Activated CD4-positive, alpha-beta memory T cell treated with anti-CD3 and anti-CD28 coated beads, Interleukin-2, amount 10 ng/mL, durations not matched to agents 7 days and 5 days (primary cell): ENCODE results near the gene KSR2. TPM values are rescaled to one million over a fixed set of nuclear protein-coding genes. Genes with fewer than 3 reads are reported as not detected.

Experiments
- CTCF ChIA-PET: fragments of 350-600 bp; sonication (Branson Sonifier 250); formaldehyde crosslinking; loops from one replicate; lab custom pipeline; 2021; ENCODE audit warnings: antibody characterized with exemption, inconsistent platforms; lab: Charles Lee
- POLR2A ChIA-PET: fragments of 350-600 bp; sonication (Branson Sonifier 250); formaldehyde crosslinking; loops from one replicate; lab custom pipeline; 2021; ENCODE audit warnings: antibody characterized with exemption; lab: Charles Lee
- DNase-seq: peaks from one replicate; pipeline ENCODE4 v3.0.0-alpha.2; 2020
- H3K27ac Mint-ChIP-seq: one replicate; pipeline ENCODE4 v1.8.0; 2021; ENCODE audit warnings: mild to moderate bottlenecking, mixed read lengths
- H3K27me3 Mint-ChIP-seq: one replicate; pipeline ENCODE4 v1.8.0; 2021; ENCODE audit warnings: mixed read lengths
- H3K36me3 Mint-ChIP-seq: one replicate; pipeline ENCODE4 v1.8.0; 2021; ENCODE audit warnings: low read depth, mixed read lengths
- H3K4me1 Mint-ChIP-seq: one replicate; pipeline ENCODE4 v1.8.0; 2021; ENCODE audit warnings: mixed read lengths
- H3K4me3 Mint-ChIP-seq: one replicate; pipeline ENCODE4 v1.8.0; 2021; ENCODE audit warnings: mild to moderate bottlenecking, mixed read lengths
- H3K9me3 Mint-ChIP-seq: one replicate; pipeline ENCODE4 v1.8.0; 2021; ENCODE audit warnings: mixed read lengths
- total RNA-seq, 2 experiments: library from RNA; stranded (reverse); gene quantifications; one replicate each; pipeline ENCODE4 v1.2.3, GENCODE V29; 2021

The KSR2 gene
- total RNA-seq, 2 experiments from 2014 or later = not detected

- no peak for DNase-seq
- ChIA-PET CTCF (interaction anchor here (0.7 to 4.1 kb wide), 7 partner anchors 11 to 378 kb away, joined by 3 to 27 read pairs (median 5); no protein-coding TSS in a partner anchor), POLR2A (no interaction called here)
- Mint-ChIP-seq H3K36me3 (no peaks in the 10 kb centered on the region), H3K27me3 (no peaks in the 10 kb centered on the region), H3K4me3 (no peak overlapping the region), H3K4me1 (no peaks in the 10 kb centered on the region), H3K27ac (no peak overlapping the region), H3K9me3 (no peaks in the 10 kb centered on the region)
Observed at GRCh38 chr12:117589021-117589420, 379.8 kb downstream of the KSR2 start.

GRCh38 chr12:117587631-117588287, 381.0 kb downstream of the KSR2 start:
- Mint-ChIP-seq H3K9me3 (no peaks in the 10 kb centered on the region), H3K27me3 (peaks cover 4% of the 10 kb centered on the region), H3K36me3 (no peaks in the 10 kb centered on the region), H3K4me3 (no peak overlapping the region), H3K4me1 (no peaks in the 10 kb centered on the region), H3K27ac (no peak overlapping the region)
- POLR2A ChIA-PET = no interaction called here
- peak; percentile 47 for DNase-seq
- CTCF ChIA-PET = interaction anchor here (0.5 to 4.1 kb wide), 12 partner anchors 10 to 1129 kb away, joined by 3 to 27 read pairs (median 3); no protein-coding TSS in a partner anchor

GRCh38 chr12:117583677-117584225, 385.0 kb downstream of the KSR2 start:
- no peak for DNase-seq

GRCh38 chr12:117583092-117583491, 385.7 kb downstream of the KSR2 start:
- POLR2A ChIA-PET = no interaction called here
- no peaks in the 10 kb centered on the region for H3K36me3 Mint-ChIP-seq
- no peaks in the 10 kb centered on the region for H3K4me1 Mint-ChIP-seq
- peaks cover 4% of the 10 kb centered on the region for H3K27me3 Mint-ChIP-seq
- H3K27ac Mint-ChIP-seq = no peak overlapping the region
- no peak for DNase-seq
- no peak overlapping the region for H3K4me3 Mint-ChIP-seq
- no peaks in the 10 kb centered on the region for H3K9me3 Mint-ChIP-seq
- CTCF ChIA-PET = no interaction called here

More at GRCh38 chr12:117583677-117584225, 385.0 kb downstream of the KSR2 start:
- ChIA-PET CTCF (no interaction called here), POLR2A (no interaction called here)
- no peaks in the 10 kb centered on the region for H3K36me3 Mint-ChIP-seq
- H3K4me3 Mint-ChIP-seq = no peak overlapping the region
- no peak overlapping the region for H3K27ac Mint-ChIP-seq
- H3K9me3 Mint-ChIP-seq = no peaks in the 10 kb centered on the region
- peaks cover 4% of the 10 kb centered on the region for H3K27me3 Mint-ChIP-seq
- no peaks in the 10 kb centered on the region for H3K4me1 Mint-ChIP-seq

GRCh38 chr12:117582135-117582784, 386.5 kb downstream of the KSR2 start:
- CTCF ChIA-PET = no interaction called here
- peaks cover 4% of the 10 kb centered on the region for H3K27me3 Mint-ChIP-seq

GRCh38 chr12:117580718-117581062, 388.1 kb downstream of the KSR2 start:
- POLR2A ChIA-PET = no interaction called here
- peaks cover 4% of the 10 kb centered on the region for H3K27me3 Mint-ChIP-seq

More at GRCh38 chr12:117582135-117582784, 386.5 kb downstream of the KSR2 start:
- POLR2A ChIA-PET = no interaction called here
- H3K4me1 Mint-ChIP-seq = no peaks in the 10 kb centered on the region
- H3K36me3 Mint-ChIP-seq = no peaks in the 10 kb centered on the region
- H3K4me3 Mint-ChIP-seq = no peak overlapping the region
- no peak for DNase-seq
- no peaks in the 10 kb centered on the region for H3K9me3 Mint-ChIP-seq
- no peak overlapping the region for H3K27ac Mint-ChIP-seq

GRCh38 chr12:117580015-117580717, 388.6 kb downstream of the KSR2 start:
- Mint-ChIP-seq H3K27ac (no peak overlapping the region), H3K9me3 (no peaks in the 10 kb centered on the region), H3K36me3 (no peaks in the 10 kb centered on the region), H3K4me3 (no peak overlapping the region), H3K4me1 (no peaks in the 10 kb centered on the region), H3K27me3 (peaks cover 4% of the 10 kb centered on the region)
- ChIA-PET CTCF (no interaction called here), POLR2A (no interaction called here)
- no peak for DNase-seq

More at GRCh38 chr12:117580718-117581062, 388.1 kb downstream of the KSR2 start:
- no peak overlapping the region for H3K4me3 Mint-ChIP-seq
- CTCF ChIA-PET = no interaction called here
- no peak overlapping the region for H3K27ac Mint-ChIP-seq
- DNase-seq = no peak
- H3K9me3 Mint-ChIP-seq = no peaks in the 10 kb centered on the region
- H3K4me1 Mint-ChIP-seq = no peaks in the 10 kb centered on the region
- no peaks in the 10 kb centered on the region for H3K36me3 Mint-ChIP-seq

GRCh38 chr12:117577122-117577657, 391.6 kb downstream of the KSR2 start:
- Mint-ChIP-seq H3K27me3 (no peaks in the 10 kb centered on the region), H3K4me1 (no peaks in the 10 kb centered on the region), H3K27ac (no peak overlapping the region), H3K4me3 (no peak overlapping the region), H3K9me3 (no peaks in the 10 kb centered on the region), H3K36me3 (no peaks in the 10 kb centered on the region)
- POLR2A ChIA-PET = no interaction called here
- no peak for DNase-seq
- CTCF ChIA-PET = interaction anchor here (1.1 kb wide), 1 partner anchor 12 kb away, joined by 4 read pairs; no protein-coding TSS in a partner anchor

GRCh38 chr12:117576053-117576452, 392.7 kb downstream of the KSR2 start:
- H3K4me1 Mint-ChIP-seq = no peaks in the 10 kb centered on the region
- H3K9me3 Mint-ChIP-seq = no peaks in the 10 kb centered on the region

GRCh38 chr12:117574655-117575054, 394.1 kb downstream of the KSR2 start:
- ChIA-PET POLR2A (no interaction called here), CTCF (no interaction called here)
- Mint-ChIP-seq H3K27ac (no peak overlapping the region), H3K4me1 (no peaks in the 10 kb centered on the region), H3K9me3 (no peaks in the 10 kb centered on the region), H3K27me3 (no peaks in the 10 kb centered on the region), H3K36me3 (no peaks in the 10 kb centered on the region), H3K4me3 (no peak overlapping the region)
- no peak for DNase-seq

More at GRCh38 chr12:117576053-117576452, 392.7 kb downstream of the KSR2 start:
- no peak for DNase-seq
- H3K4me3 Mint-ChIP-seq = no peak overlapping the region
- POLR2A ChIA-PET = no interaction called here
- CTCF ChIA-PET = interaction anchor here (1.0 kb wide), 1 partner anchor 11 kb away, joined by 4 read pairs; no protein-coding TSS in a partner anchor
- H3K27ac Mint-ChIP-seq = no peak overlapping the region
- H3K27me3 Mint-ChIP-seq = no peaks in the 10 kb centered on the region
- H3K36me3 Mint-ChIP-seq = no peaks in the 10 kb centered on the region

GRCh38 chr12:117572755-117573154, 396.0 kb downstream of the KSR2 start:
- no peaks in the 10 kb centered on the region for H3K9me3 Mint-ChIP-seq
- DNase-seq = no peak
- H3K27ac Mint-ChIP-seq = no peak overlapping the region
- no peaks in the 10 kb centered on the region for H3K27me3 Mint-ChIP-seq
- no peak overlapping the region for H3K4me3 Mint-ChIP-seq
- no peaks in the 10 kb centered on the region for H3K4me1 Mint-ChIP-seq
- POLR2A ChIA-PET = no interaction called here
- H3K36me3 Mint-ChIP-seq = no peaks in the 10 kb centered on the region
- CTCF ChIA-PET = no interaction called here

GRCh38 chr12:117571321-117571720, 397.5 kb downstream of the KSR2 start:
- ChIA-PET CTCF (no interaction called here), POLR2A (no interaction called here)
- H3K27me3 Mint-ChIP-seq = no peaks in the 10 kb centered on the region

GRCh38 chr12:117570608-117571007, 398.2 kb downstream of the KSR2 start:
- Mint-ChIP-seq H3K4me3 (no peak overlapping the region), H3K27me3 (no peaks in the 10 kb centered on the region), H3K27ac (no peak overlapping the region), H3K36me3 (no peaks in the 10 kb centered on the region), H3K4me1 (no peaks in the 10 kb centered on the region), H3K9me3 (peaks cover 2% of the 10 kb centered on the region)
- DNase-seq = no peak
- ChIA-PET CTCF (no interaction called here), POLR2A (no interaction called here)

More at GRCh38 chr12:117571321-117571720, 397.5 kb downstream of the KSR2 start:
- DNase-seq = no peak
- no peak overlapping the region for H3K27ac Mint-ChIP-seq
- no peaks in the 10 kb centered on the region for H3K36me3 Mint-ChIP-seq
- peaks cover 2% of the 10 kb centered on the region for H3K9me3 Mint-ChIP-seq
- no peaks in the 10 kb centered on the region for H3K4me1 Mint-ChIP-seq
- H3K4me3 Mint-ChIP-seq = no peak overlapping the region
